Activated CD8-positive, alpha-beta T cell treated with anti-CD3 and anti-CD28 coated beads for 36 hours (primary cell): ENCODE measurements around the gene SNAPIN. TPM values are rescaled to one million over a fixed set of nuclear protein-coding genes. Genes with fewer than 3 reads are reported as not detected.

Experiments used
- ATAC-seq: fragments of 200-7000 bp; cut with Tn5 transposase; one replicate; pipeline ENCODE4 v1.10.0; 2021; ENCODE audit warnings: mild to moderate bottlenecking, moderate library complexity
- CTCF ChIA-PET: fragments of 350-600 bp; sonication (Branson Sonifier 250); formaldehyde crosslinking; loops from one replicate; lab custom pipeline; 2021; ENCODE audit warnings: antibody characterized with exemption; lab: Charles Lee
- POLR2A ChIA-PET: fragments of 350-600 bp; sonication (Branson Sonifier 250); formaldehyde crosslinking; loops from one replicate; lab custom pipeline; 2021; ENCODE audit warnings: antibody characterized with exemption; lab: Charles Lee
- DNase-seq: peaks from one replicate; pipeline ENCODE4 v3.0.0-alpha.2; 2020
- H3K27ac Mint-ChIP-seq: one replicate; pipeline ENCODE4 v1.8.0; 2021; ENCODE audit warnings: mild to moderate bottlenecking, mixed read lengths
- H3K27me3 Mint-ChIP-seq: one replicate; pipeline ENCODE4 v1.8.0; 2021; ENCODE audit warnings: mixed read lengths
- H3K36me3 Mint-ChIP-seq: one replicate; pipeline ENCODE4 v1.8.0; 2021; ENCODE audit warnings: low read depth, mixed read lengths
- H3K4me1 Mint-ChIP-seq: one replicate; pipeline ENCODE4 v1.8.0; 2021; ENCODE audit warnings: low read depth, mixed read lengths
- H3K4me3 Mint-ChIP-seq: one replicate; pipeline ENCODE4 v1.8.0; 2021; ENCODE audit warnings: mild to moderate bottlenecking, moderate library complexity, mixed read lengths
- H3K9me3 Mint-ChIP-seq: one replicate; pipeline ENCODE4 v1.8.0; 2021; ENCODE audit warnings: mixed read lengths
- CTCF ChIP-seq: fragments of 200-600 bp; IDR thresholded peaks from one replicate; pipeline ENCODE4 v1.8.0; 2022; ENCODE audit warnings: antibody characterized with exemption, mild to moderate bottlenecking
- intact Hi-C: fragments of 100-400 bp; cut with micrococcal nuclease; formaldehyde crosslinking; loops from one replicate; pipeline ENCODE4 v1.10.0; 2022
- total RNA-seq, 2 experiments: library from RNA; stranded (reverse); gene quantifications; one replicate each; pipeline ENCODE4 v1.2.3, GENCODE V29; 2021

The SNAPIN gene
- total RNA-seq, 2 experiments from 2014 or later = 25.7 to 27.3 TPM

DNA sequence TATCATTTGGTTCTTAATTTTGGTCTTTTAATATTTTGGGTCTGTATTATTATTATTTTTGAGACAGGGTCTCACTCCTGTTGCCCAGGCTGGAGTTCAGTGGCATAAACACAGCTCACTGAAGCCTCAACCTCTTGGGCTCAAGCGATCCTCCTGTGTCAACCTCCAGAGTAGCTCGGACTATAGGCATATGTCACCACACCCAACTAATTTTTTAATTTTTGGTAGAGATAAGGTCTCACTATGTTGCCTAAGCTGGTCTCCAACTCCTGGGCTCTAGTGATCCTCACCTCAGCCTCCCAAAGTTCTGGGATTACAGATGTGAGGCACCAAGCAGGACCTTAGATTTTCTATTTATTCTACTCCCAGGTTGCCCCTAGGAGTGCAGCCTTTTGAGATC, 15.0 kb downstream of the SNAPIN start:
- ChIA-PET CTCF (interaction anchor here (1.2 to 3.3 kb wide), 2 partner anchors 39 to 76 kb away, joined by 3 to 17 read pairs; partner anchors contain the start of gene CHTOP), POLR2A (no interaction called here)
- Mint-ChIP-seq H3K9me3 (no peaks in the 10 kb centered on the region), H3K4me3 (peak overlapping the region; percentile 50), H3K4me1 (peaks cover 23% of the 10 kb centered on the region), H3K27me3 (peaks cover 19% of the 10 kb centered on the region), H3K27ac (no peak overlapping the region), H3K36me3 (peaks cover 19% of the 10 kb centered on the region)
- DNase-seq = no peak
- TF ChIP-seq CTCF = no peak
- ATAC-seq = no peak
- intact Hi-C loops = loop anchor here (5.0 kb wide), 1 partner anchor 314 kb away; the partner anchor contains the start of gene RAB13

- H3K27ac Mint-ChIP-seq = no peak overlapping the region
- peak; percentile 59 for DNase-seq
- peak overlapping the region; percentile 65 for H3K4me3 Mint-ChIP-seq
- ChIA-PET CTCF (interaction anchor here (0.7 to 5.2 kb wide), 22 partner anchors 8 to 308 kb away, joined by 3 to 40 read pairs (median 4); partner anchors contain the start of genes CHTOP, INTS3, RAB13 and SNAPIN), POLR2A (interaction anchor here (0.8 to 1.7 kb wide), 2 partner anchors 16 to 75 kb away, joined by 3 to 5 read pairs; no protein-coding TSS in a partner anchor)
- H3K4me1 Mint-ChIP-seq = peaks cover 21% of the 10 kb centered on the region
- ATAC-seq = peak; percentile 78
- TF ChIP-seq CTCF = peak; percentile 91
- no peaks in the 10 kb centered on the region for H3K36me3 Mint-ChIP-seq
- intact Hi-C loops = loop anchor here (5.0 kb wide), 1 partner anchor 69 kb away; no protein-coding TSS in a partner anchor
- no peaks in the 10 kb centered on the region for H3K9me3 Mint-ChIP-seq
- peaks cover 41% of the 10 kb centered on the region for H3K27me3 Mint-ChIP-seq
These were observed 19.4 kb downstream of the SNAPIN start for GRCh38 chr1:153677718-153678518.

DNA sequence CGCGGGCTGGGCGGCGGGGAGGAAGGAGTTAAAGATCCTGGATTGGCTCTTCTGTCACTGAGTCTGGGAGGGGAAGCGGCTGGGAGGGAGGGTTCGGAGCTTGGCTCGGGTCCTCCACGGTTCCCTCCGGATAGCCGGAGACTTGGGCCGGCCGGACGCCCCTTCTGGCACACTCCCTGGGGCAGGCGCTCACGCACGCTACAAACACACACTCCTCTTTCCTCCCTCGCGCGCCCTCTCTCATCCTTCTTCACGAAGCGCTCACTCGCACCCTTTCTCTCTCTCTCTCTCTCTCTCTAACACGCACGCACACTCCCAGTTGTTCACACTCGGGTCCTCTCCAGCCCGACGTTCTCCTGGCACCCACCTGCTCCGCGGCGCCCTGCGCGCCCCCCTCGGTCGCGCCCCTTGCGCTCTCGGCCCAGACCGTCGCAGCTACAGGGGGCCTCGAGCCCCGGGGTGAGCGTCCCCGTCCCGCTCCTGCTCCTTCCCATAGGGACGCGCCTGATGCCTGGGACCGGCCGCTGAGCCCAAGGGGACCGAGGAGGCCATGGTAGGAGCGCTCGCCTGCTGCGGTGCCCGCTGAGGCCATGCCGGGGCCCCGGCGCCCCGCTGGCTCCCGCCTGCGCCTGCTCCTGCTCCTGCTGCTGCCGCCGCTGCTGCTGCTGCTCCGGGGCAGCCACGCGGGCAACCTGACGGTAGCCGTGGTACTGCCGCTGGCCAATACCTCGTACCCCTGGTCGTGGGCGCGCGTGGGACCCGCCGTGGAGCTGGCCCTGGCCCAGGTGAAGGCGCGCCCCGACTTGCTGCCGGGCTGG, 20.2 kb downstream of the SNAPIN start, which contains the start of gene NPR1:
Gene NPR1 (plus strand): TSS at position 170 of the 818 bp plus-strand sequence. CDS start 421 bp downstream, at position 591.
- peaks cover 19% of the 10 kb centered on the region for H3K4me1 Mint-ChIP-seq

More for the DNA sequence above, 20.2 kb downstream of the SNAPIN start, which contains the start of gene NPR1:
- H3K36me3 Mint-ChIP-seq = no peaks in the 10 kb centered on the region
- peaks cover 41% of the 10 kb centered on the region for H3K27me3 Mint-ChIP-seq
- intact Hi-C loops = loop anchor here (5.0 kb wide), 1 partner anchor 69 kb away; no protein-coding TSS in a partner anchor
- ChIA-PET CTCF (interaction anchor here (0.7 to 5.2 kb wide), 18 partner anchors 8 to 308 kb away, joined by 3 to 40 read pairs (median 4); partner anchors contain the start of genes CHTOP, INTS3, RAB13 and SNAPIN), POLR2A (interaction anchor here (0.8 kb wide), 1 partner anchor 74 kb away, joined by 3 read pairs; no protein-coding TSS in a partner anchor)
- DNase-seq (peak; percentile 46), ATAC-seq (peak; percentile 43)
- peak within 1 kb of the TSS; percentile 65 for H3K4me3 Mint-ChIP-seq
- TF ChIP-seq CTCF = no peak
- H3K9me3 Mint-ChIP-seq = no peaks in the 10 kb centered on the region
- H3K27ac Mint-ChIP-seq = no peak within 1 kb of the TSS
